PC-3 (cell line): ENCODE results near the gene PON1. TPM values are rescaled to one million over a fixed set of nuclear protein-coding genes. Genes with fewer than 3 reads are reported as not detected.

ENCODE experiments used
- ATAC-seq: fragments of 200-7000 bp; cut with Tn5 transposase; 2 replicates; pipeline ENCODE4 v1.9.1; 2020; ENCODE audit warnings: mild to moderate bottlenecking, moderate library complexity
- BruUV-seq: library from RNA; stranded (reverse); fragments of 400-500 nt; replicated peaks from 2 replicates; lab custom pipeline; 2021; lab: Mats Ljungman, UMichigan
- CTCF ChIA-PET: fragments of 300-600 bp; sonication (Branson Sonifier 250); formaldehyde crosslinking; loops from one replicate; lab custom pipeline; 2022; ENCODE audit warnings: antibody characterized with exemption; lab: Charles Lee
- POLR2A ChIA-PET: fragments of 300-600 bp; sonication (Branson Sonifier 250); formaldehyde crosslinking; loops from one replicate; lab custom pipeline; 2022; ENCODE audit warnings: antibody characterized with exemption; ENCODE audit not compliant: unreplicated experiment; lab: Charles Lee
- DNase-seq: peaks from one replicate; pipeline ENCODE4 v3.0.0-alpha.2; 2015
- H2AFZ ChIP-seq: fragments of 300-600 bp; sonication (generic); 2 replicates; pipeline ENCODE4 v1.6.0; 2016; ENCODE audit warnings: antibody characterized with exemption, low read length
- H3F3A ChIP-seq: fragments of 300-600 bp; sonication (generic); one replicate; pipeline ENCODE4 v1.6.0; 2017; ENCODE audit warnings: antibody characterized with exemption, low read length, control low read depth, mild to moderate bottlenecking; ENCODE audit not compliant: unreplicated experiment
- H3K27ac ChIP-seq: fragments of 300-600 bp; sonication (generic); 2 replicates; pipeline ENCODE4 v1.5.1; 2016; ENCODE audit warnings: mild to moderate bottlenecking, low read length
- H3K27me3 ChIP-seq: fragments of 300-600 bp; sonication (generic); 2 replicates; pipeline ENCODE4 v1.6.1; 2016; ENCODE audit warnings: low read length, mixed read lengths
- H3K36me3 ChIP-seq: fragments of 300-600 bp; sonication (generic); 2 replicates; pipeline ENCODE4 v1.6.1; 2016; ENCODE audit warnings: low read depth, mixed run types, low read length, mixed read lengths
- H3K4me1 ChIP-seq: fragments of 300-600 bp; sonication (generic); 2 replicates; pipeline ENCODE4 v1.5.1; 2016; ENCODE audit warnings: low read length; ENCODE audit not compliant: insufficient read depth
- H3K4me2 ChIP-seq: fragments of 300-600 bp; sonication (generic); 2 replicates; pipeline ENCODE4 v1.6.0; 2016; ENCODE audit warnings: low read length
- H3K4me3 ChIP-seq: fragments of 300-600 bp; sonication (generic); 2 replicates; pipeline ENCODE4 v1.5.1; 2016; ENCODE audit warnings: mild to moderate bottlenecking, low read length, mixed read lengths
- H3K79me2 ChIP-seq: fragments of 300-600 bp; sonication (generic); 2 replicates; pipeline ENCODE4 v1.6.1; 2017; ENCODE audit warnings: low read length, mixed read lengths
- H3K9ac ChIP-seq: fragments of 300-600 bp; sonication (generic); 2 replicates; pipeline ENCODE4 v1.6.0; 2016; ENCODE audit warnings: mild to moderate bottlenecking, low read length
- H3K9me2 ChIP-seq: fragments of 300-600 bp; sonication (generic); replicated peaks from 2 replicates; pipeline ENCODE4 v1.6.1; 2016; ENCODE audit warnings: mixed run types, low read length, mixed read lengths
- H3K9me3 ChIP-seq: fragments of 300-600 bp; sonication (generic); 2 replicates; pipeline ENCODE4 v1.6.1; 2016; ENCODE audit warnings: low read length, mixed read lengths
- H4K20me1 ChIP-seq: fragments of 300-600 bp; sonication (generic); 2 replicates; pipeline ENCODE4 v1.6.1; 2016; ENCODE audit warnings: low read length, mixed read lengths
- EZH2 ChIP-seq: fragments of 300-600 bp; sonication (generic); IDR thresholded peaks from one replicate; pipeline ENCODE4 v1.6.1; 2017; ENCODE audit warnings: antibody characterized with exemption, mild to moderate bottlenecking, low read length; ENCODE audit not compliant: unreplicated experiment
- EZH2phosphoT487 ChIP-seq: fragments of 300-600 bp; sonication (generic); IDR thresholded peaks from 2 replicates; pipeline ENCODE4 v1.6.1; 2018; ENCODE audit warnings: mild to moderate bottlenecking, antibody characterized with exemption, low read length, borderline replicate concordance
- intact Hi-C: fragments of 100-400 bp; cut with micrococcal nuclease; formaldehyde crosslinking; loops from 2 replicates; pipeline ENCODE4 v1.9.0; 2023
- total RNA-seq: library from RNA; depleted of rRNA; stranded (reverse); fragments of >200 nt; gene quantifications from 2 replicates; pipeline ENCODE4 v1.2.3, GENCODE V29; 2014
- TF ChIP-seq, protein P1 (sequence below): fragments of 300-600 bp; sonication (generic); conservative IDR thresholded peaks from 2 replicates; pipeline ENCODE4 v1.5.1; 2017; ENCODE audit warnings: antibody characterized with exemption, low read depth, mild to moderate bottlenecking, low read length

PON1 gene
- total RNA-seq, 1 experiment from 2014 or later, result not detected

DNA sequence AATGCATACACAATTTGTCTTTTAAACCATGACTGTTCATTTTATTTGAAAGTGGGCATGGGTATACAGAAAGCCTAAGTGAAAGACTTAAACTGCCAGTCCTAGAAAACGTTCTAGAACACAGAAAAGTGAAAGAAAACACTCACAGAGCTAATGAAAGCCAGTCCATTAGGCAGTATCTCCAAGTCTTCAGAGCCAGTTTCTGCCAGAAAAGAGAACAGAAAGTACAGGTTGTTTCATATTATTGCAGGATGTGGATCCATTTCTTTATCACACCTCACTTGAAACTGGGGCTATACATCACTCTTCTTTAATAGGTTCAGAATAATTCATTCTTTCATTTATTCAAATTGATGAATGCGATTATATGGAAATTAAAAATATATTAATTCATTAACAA, 7.7 kb downstream of the PON1 start:
- no peak for ATAC-seq
- Histone ChIP-seq H3K9me2 (no peaks in the 10 kb centered on the region), H3K36me3 (no peaks in the 10 kb centered on the region), H3K9ac (no peak overlapping the region), H3K4me1 (no peaks in the 10 kb centered on the region), H3K27ac (no peak overlapping the region), H3K4me2 (no peak overlapping the region), H4K20me1 (no peaks in the 10 kb centered on the region), H3K4me3 (no peak overlapping the region), H3F3A (no peaks in the 10 kb centered on the region), H3K27me3 (no peaks in the 10 kb centered on the region), H3K9me3 (no peaks in the 10 kb centered on the region), H3K79me2 (no peaks in the 10 kb centered on the region), H2AFZ (no peak overlapping the region)
- no TSS peak for BruUV-seq
- TF ChIP-seq, protein P1, sequence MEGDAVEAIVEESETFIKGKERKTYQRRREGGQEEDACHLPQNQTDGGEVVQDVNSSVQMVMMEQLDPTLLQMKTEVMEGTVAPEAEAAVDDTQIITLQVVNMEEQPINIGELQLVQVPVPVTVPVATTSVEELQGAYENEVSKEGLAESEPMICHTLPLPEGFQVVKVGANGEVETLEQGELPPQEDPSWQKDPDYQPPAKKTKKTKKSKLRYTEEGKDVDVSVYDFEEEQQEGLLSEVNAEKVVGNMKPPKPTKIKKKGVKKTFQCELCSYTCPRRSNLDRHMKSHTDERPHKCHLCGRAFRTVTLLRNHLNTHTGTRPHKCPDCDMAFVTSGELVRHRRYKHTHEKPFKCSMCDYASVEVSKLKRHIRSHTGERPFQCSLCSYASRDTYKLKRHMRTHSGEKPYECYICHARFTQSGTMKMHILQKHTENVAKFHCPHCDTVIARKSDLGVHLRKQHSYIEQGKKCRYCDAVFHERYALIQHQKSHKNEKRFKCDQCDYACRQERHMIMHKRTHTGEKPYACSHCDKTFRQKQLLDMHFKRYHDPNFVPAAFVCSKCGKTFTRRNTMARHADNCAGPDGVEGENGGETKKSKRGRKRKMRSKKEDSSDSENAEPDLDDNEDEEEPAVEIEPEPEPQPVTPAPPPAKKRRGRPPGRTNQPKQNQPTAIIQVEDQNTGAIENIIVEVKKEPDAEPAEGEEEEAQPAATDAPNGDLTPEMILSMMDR, result no peak
- TF ChIP-seq EZH2, result no peak
- TF ChIP-seq EZH2phosphoT487, result no peak
- ChIA-PET CTCF (no interaction called here), POLR2A (no interaction called here)
- DNase-seq, result no peak
- intact Hi-C loops, result no loop called here

- intact Hi-C loops, result no loop called here
- CTCF ChIA-PET, result no interaction called here
- BruUV-seq, result no TSS peak
Measured at GRCh38 chr7:95312561-95312960, 11.8 kb downstream of the PON1 start.

DNA sequence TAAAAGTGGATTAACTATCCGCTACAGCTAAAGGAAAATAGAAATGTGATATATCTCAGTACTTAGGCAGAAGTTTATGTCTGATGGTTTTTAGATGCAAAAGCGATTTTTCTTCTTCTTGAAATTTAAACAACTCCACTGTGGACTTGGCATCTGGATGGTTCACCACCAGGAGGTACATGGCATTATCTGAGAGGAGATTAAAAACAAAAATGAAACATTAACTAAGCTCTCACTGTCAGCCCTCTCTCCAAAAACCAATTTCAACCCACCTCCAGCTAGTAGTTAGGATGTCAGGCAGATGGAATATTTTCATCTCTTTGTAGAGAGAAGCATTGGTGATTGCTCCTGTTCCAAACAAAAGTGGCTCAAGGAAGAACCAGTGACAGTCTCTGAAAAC, 12.9 kb downstream of the PON1 start:
- CTCF ChIA-PET, result no interaction called here
- BruUV-seq, result no TSS peak

More at GRCh38 chr7:95312561-95312960, 11.8 kb downstream of the PON1 start:
- Histone ChIP-seq H4K20me1 (no peaks in the 10 kb centered on the region), H3K4me3 (no peak overlapping the region), H3K9me2 (no peaks in the 10 kb centered on the region), H3K4me1 (peaks cover 9% of the 10 kb centered on the region; the same call in 1 of the 2 replicates), H2AFZ (no peak overlapping the region), H3K4me2 (no peak overlapping the region), H3K9me3 (no peaks in the 10 kb centered on the region), H3K27me3 (no peaks in the 10 kb centered on the region), H3K79me2 (no peaks in the 10 kb centered on the region), H3K9ac (no peak overlapping the region), H3F3A (no peaks in the 10 kb centered on the region), H3K36me3 (no peaks in the 10 kb centered on the region), H3K27ac (no peak overlapping the region)
- DNase-seq (no peak), ATAC-seq (no peak)
- no peak for TF ChIP-seq EZH2phosphoT487
- no peak for TF ChIP-seq EZH2
- TF ChIP-seq, protein P1, result no peak
- POLR2A ChIA-PET, result interaction anchor here (0.7 kb wide), 1 partner anchor 748 kb away, joined by 3 read pairs; no protein-coding TSS in a partner anchor

More for the DNA sequence above, 12.9 kb downstream of the PON1 start:
- H3K36me3 ChIP-seq, result no peaks in the 10 kb centered on the region
- no peaks in the 10 kb centered on the region for H4K20me1 ChIP-seq
- no peaks in the 10 kb centered on the region for H3K79me2 ChIP-seq
- no peaks in the 10 kb centered on the region for H3F3A ChIP-seq
- no peak for TF ChIP-seq EZH2phosphoT487
- TF ChIP-seq, protein P1, result no peak
- no peak for TF ChIP-seq EZH2
- no peak overlapping the region for H2AFZ ChIP-seq
- no peak overlapping the region for H3K4me2 ChIP-seq
- H3K9me3 ChIP-seq, result no peaks in the 10 kb centered on the region
- H3K9ac ChIP-seq, result no peak overlapping the region
- peaks cover 9% of the 10 kb centered on the region; the same call in 1 of the 2 replicates for H3K4me1 ChIP-seq
- intact Hi-C loops, result no loop called here
- ATAC-seq (no peak), DNase-seq (no peak)
- H3K27ac ChIP-seq, result no peak overlapping the region
- H3K4me3 ChIP-seq, result no peak overlapping the region
- H3K27me3 ChIP-seq, result no peaks in the 10 kb centered on the region
- POLR2A ChIA-PET, result no interaction called here
- no peaks in the 10 kb centered on the region for H3K9me2 ChIP-seq
